ENCODE results near the gene LCLAT1.

DNA sequence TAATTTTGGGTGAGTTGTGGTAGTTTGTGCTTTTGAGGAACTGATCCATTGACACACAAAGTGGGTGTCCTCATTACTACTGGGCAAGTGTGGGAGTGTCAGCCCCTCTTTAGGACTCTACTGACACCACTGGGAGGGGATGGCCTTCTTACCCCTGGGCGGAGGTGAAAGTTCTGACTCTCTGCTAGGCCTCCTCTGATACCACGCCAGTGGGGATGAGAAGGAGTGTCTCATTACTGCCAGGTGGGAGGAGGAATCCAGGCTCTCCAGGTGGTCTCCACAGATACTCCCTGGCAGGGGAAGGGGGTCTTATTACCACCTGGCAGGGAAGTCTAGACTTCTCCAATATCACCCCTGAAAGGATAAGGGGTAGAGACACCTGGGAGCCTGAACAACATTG is 9.1 kb downstream of the LCLAT1 start:
- TF ChIP-seq, protein P1, sequence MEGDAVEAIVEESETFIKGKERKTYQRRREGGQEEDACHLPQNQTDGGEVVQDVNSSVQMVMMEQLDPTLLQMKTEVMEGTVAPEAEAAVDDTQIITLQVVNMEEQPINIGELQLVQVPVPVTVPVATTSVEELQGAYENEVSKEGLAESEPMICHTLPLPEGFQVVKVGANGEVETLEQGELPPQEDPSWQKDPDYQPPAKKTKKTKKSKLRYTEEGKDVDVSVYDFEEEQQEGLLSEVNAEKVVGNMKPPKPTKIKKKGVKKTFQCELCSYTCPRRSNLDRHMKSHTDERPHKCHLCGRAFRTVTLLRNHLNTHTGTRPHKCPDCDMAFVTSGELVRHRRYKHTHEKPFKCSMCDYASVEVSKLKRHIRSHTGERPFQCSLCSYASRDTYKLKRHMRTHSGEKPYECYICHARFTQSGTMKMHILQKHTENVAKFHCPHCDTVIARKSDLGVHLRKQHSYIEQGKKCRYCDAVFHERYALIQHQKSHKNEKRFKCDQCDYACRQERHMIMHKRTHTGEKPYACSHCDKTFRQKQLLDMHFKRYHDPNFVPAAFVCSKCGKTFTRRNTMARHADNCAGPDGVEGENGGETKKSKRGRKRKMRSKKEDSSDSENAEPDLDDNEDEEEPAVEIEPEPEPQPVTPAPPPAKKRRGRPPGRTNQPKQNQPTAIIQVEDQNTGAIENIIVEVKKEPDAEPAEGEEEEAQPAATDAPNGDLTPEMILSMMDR (conservative IDR thresholded peaks at IDR 0.05; ENCODE audit: low read length), result no peak
- TF ChIP-seq EZH2phosphoT487 (IDR thresholded peaks at IDR 0.05; ENCODE audit: borderline replicate concordance, low read depth, low read length), result no peak

All from OCI-LY7 (cell line).